Measurements from ENCODE around the gene SDC3.
"Not testable (repeated sequence)": the region's sequence is repeated elsewhere in the genome, so short reads cannot be mapped to it uniquely, and the experiment has no call there.

Gene SDC3

GRCh38 chr1:30872033-30872947 lies 36.3 kb downstream of the SDC3 start:
- no peak for DNase-seq

- no peak for DNase-seq
Observed at GRCh38 chr1:30871276-30871871, 37.2 kb downstream of the SDC3 start.

- DNase-seq, result no peak
Observed at GRCh38 chr1:30870656-30871055, 37.9 kb downstream of the SDC3 start.

GRCh38 chr1:30870035-30870434 lies 38.5 kb downstream of the SDC3 start:
- no peak for DNase-seq

GRCh38 chr1:30868833-30869435 lies 39.6 kb downstream of the SDC3 start:
- no peak for DNase-seq

- DNase-seq, result not testable (repeated sequence)
Observed at GRCh38 chr1:30868057-30868456, 40.5 kb downstream of the SDC3 start.

GRCh38 chr1:30867537-30867936 lies 41.0 kb downstream of the SDC3 start:
- no peak for DNase-seq

GRCh38 chr1:30866594-30866993 lies 42.0 kb downstream of the SDC3 start:
- DNase-seq, result no peak

- no peak for DNase-seq
Observed at GRCh38 chr1:30864681-30865080, 43.9 kb downstream of the SDC3 start.

- DNase-seq, result no peak
Observed at GRCh38 chr1:30863858-30864604, 44.5 kb downstream of the SDC3 start.

- no peak for DNase-seq
Observed at GRCh38 chr1:30860320-30860652, 48.3 kb downstream of the SDC3 start.

- no peak for DNase-seq
Observed at GRCh38 chr1:30857964-30858363, 50.6 kb downstream of the SDC3 start.

GRCh38 chr1:30857062-30857461 lies 51.5 kb downstream of the SDC3 start:
- DNase-seq, result no peak

GRCh38 chr1:30856260-30856790 lies 52.2 kb downstream of the SDC3 start:
- DNase-seq, result peak in 1 of 2 experiments; percentile 26

- DNase-seq, result no peak
Observed at GRCh38 chr1:30855686-30856259, 52.8 kb downstream of the SDC3 start.

GRCh38 chr1:30853350-30853749 lies 55.2 kb downstream of the SDC3 start:
- no peak for DNase-seq

- DNase-seq, result no peak
Observed at GRCh38 chr1:30852026-30852425, 56.5 kb downstream of the SDC3 start.

GRCh38 chr1:30851286-30851685 lies 57.3 kb downstream of the SDC3 start:
- no peak for DNase-seq

GRCh38 chr1:30850607-30851006 lies 58.0 kb downstream of the SDC3 start:
- DNase-seq, result no peak

- DNase-seq, result no peak
Observed at GRCh38 chr1:30848130-30848529, 60.4 kb downstream of the SDC3 start.

- peak; percentile 86 to 93 for DNase-seq
Observed at GRCh38 chr1:30847358-30847972, 61.1 kb downstream of the SDC3 start.

- no peak for DNase-seq
Observed at GRCh38 chr1:30846587-30846986, 62.0 kb downstream of the SDC3 start.
